HG02763 (cell line): ENCODE data around the gene GMPPA.

Source experiments
- ATAC-seq: cut with Tn5 transposase; IDR thresholded peaks from one replicate; pipeline ENCODE4 v1.9.1; 2021; ENCODE audit warnings: mild to moderate bottlenecking, moderate library complexity; ENCODE audit not compliant: unreplicated experiment

GMPPA gene

DNA sequence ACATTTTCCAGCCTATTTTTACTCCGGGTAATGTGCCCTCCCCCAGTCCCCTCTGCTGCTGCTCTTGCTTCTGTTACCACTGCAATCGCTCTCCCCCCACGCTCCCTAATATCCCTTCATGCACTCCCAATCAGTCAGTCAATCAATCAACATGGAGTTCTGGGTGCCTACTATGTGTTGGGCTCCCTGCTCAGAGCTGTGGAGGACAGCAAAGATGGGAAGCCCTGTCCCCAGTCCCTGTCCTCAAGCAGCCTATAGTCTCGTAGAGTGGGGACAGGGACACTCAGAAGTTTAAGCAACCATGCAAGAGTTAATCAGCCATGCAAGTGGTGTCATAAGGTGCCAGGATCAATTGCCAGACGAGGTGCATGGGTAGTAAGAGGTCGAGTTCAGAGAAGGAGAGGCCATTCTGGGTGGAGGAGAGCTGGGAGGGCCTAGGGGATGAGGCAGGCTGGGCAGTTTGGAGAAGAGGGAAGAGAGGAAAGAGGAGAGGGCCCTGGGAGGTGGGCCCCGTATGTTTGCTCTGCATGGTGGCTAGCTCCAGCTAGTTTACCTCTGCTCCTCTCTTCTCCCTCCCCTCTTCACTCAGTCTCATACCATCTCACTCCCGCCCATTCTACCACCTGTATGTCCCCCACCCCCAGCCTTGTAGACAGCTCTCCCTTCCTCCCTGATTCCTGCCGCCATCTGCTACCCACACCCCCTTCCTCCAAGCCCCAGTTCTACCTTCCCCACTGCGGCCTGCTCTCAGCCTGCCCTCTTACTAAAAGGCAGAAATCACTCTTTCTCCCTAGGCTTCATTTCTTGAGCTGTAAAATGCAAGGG is 19.5 kb downstream of the GMPPA start:
- ATAC-seq: no peak

DNA sequence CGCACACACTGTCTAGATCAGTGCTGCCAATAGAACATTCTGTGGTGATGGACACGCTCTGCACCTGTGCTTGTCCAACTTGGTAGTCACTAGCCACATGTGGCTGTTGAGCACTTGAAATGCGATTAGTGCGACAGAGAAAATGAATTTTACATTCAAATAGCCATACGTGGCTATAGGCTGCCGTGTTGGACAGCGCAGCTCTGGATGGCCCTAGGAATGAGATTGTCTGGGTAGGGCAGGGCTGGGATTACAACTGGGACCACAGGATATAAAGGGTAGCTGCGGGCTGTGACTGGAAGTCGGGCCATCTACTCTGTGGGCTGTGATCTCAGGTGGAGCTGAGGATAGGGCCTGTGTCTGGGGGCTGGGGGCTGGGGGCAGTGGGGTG is 20.8 kb downstream of the GMPPA start:
- ATAC-seq: no peak

DNA sequence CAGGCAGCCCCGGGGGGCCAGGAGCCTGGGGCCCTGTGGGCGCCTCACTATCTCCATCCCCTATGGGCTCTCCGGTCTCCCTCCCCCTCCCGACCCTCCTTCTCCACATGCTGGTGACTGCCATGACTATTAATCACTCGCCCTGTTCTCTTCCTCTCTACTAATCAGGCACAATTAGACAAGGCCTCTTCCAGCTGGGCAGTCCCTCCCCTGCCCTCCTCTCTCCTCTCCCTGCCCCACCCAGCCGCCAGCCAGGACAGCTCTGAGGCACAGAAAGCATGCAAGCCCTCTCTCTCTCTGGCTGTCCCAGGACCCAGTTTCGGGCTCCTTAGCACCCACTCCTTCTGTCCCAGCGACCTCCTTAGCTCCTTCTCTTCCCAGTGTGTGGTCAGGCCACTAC is 21.4 kb downstream of the GMPPA start:
- ATAC-seq: no peak

DNA sequence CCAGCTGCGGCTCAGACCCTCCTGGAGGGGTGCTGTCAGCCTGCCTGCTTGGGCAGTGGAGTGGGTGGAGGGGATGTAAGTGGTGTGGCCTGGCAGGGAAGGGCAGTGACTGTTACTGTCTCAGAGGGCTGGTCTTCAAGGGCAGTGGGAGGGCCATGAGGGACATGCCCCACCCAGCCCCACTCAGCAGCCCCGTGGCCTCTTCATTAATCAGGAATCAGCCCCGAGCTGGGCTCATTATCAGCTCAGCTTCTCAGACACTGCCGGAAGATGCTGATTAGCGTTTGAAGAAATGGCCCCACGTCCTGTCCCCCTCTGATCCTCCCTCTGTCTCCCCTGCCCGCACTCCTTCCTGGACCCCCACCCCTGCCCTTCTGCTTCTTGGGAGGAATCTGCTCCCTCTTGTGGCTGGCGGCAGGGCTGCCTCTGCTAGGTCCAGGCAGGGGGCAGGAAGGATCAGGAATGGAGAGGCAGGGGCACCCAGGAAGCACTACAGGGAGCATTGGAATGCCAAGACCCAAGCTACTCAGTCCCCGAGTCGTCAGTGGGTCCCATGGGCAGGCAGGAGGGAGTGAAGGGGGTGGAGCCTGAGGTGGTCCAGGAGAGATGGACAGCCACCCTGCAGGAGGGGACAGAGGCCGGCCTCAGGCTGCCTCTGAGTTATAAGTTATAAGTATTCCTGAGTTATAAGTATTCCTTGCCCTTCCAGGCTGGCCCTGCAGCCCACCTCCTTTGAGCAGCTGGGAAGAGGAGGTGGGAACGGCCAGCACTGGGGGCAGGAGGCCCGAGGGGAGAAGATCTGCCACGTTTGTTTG is 22.6 kb downstream of the GMPPA start:
- no peak for ATAC-seq

DNA sequence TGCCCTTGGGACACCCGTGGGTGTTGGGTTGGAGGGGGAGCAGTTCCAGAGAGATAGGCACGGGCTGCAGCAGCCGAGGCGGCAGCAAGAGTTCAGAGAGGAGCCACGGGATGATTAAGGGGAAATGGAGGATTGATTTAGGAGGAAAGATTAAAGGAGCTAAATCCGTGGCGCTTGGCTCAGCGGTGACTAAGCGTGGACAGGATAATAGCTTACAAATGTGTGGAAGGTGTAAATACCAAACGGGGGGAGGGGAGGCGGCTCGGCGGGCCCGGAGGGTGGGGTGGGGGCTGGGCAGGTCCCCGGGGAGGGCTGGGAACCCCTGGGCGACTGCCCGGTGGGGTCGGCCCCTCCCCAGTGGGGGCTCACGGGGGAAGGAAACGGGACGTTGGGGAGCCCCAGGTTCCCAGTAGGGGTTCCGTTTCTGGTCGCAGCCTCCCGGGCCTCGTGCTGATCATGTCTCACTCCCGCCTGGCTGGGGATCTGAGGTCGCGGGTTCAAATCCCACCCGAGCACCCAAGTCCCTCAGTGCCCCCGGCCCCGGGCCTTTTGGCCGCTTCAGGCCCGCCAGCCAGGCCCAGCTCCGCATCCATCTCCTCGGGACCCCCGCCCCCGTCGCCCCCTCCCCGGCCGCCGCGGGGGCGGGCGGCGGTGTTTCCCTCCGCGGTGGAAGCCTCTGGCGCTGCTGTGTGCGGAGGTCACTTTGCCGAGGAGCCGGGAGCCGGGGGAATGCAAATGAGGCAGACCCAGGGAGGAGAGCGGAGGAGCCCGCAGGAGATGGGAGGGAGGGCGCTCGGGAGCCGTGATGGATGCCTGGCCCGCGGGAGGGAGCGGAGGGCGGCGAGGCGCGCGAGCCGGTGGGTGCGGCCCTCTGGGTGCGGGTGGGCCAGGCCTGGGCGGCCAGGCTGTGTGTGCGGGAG is 23.7 kb downstream of the GMPPA start:
- ATAC-seq: no peak

DNA sequence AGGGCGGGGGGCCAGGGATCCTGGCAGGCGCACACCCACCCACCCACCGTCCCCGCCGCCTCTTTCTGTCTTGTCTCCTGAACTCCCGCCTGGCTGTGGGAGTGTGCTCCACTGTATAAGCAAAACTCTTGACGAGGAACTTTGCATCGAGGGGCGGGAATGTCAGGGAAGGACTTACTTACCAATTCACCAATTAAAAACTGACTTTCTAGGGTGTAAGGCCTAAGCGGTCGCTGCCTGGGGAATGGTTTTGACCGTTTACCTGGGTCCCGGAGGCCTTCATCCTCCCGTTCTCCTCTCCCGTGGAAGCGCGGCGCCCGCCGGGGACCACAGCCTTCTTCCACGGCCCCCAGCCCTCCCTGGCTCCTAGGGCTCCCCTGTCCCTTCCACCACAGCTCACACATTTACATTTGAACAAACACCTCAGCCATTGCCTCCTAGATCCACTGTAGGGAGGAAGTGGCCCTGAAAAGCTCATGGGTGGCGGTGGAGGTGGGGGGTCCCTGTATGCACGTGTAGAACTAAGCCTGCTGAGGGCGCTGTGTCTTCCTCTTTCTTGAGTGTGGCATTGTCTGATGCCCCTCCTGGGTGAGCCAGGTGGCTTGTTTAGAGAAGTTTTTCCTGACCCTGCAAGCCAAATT is 24.5 kb downstream of the GMPPA start:
- no peak for ATAC-seq

DNA sequence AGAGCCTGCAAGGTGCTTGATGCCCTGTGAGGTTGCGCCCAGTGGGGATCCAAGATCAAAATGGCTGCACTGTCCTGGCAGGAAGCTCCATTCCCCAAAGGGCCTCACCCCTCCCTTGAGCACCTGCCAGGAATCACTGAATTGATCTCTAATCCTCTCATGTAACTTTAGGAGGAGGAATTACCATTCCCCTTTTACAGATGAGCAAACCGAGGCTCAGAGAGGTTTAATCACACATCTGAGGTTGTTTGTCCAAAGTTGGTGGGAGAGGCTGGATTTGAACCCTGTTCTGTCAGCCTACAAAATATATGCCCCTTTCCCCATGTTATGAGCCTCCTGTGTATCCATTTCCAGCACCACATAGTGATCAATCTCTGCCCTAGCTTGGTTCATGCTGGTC is 26.1 kb downstream of the GMPPA start:
- ATAC-seq: no peak

DNA sequence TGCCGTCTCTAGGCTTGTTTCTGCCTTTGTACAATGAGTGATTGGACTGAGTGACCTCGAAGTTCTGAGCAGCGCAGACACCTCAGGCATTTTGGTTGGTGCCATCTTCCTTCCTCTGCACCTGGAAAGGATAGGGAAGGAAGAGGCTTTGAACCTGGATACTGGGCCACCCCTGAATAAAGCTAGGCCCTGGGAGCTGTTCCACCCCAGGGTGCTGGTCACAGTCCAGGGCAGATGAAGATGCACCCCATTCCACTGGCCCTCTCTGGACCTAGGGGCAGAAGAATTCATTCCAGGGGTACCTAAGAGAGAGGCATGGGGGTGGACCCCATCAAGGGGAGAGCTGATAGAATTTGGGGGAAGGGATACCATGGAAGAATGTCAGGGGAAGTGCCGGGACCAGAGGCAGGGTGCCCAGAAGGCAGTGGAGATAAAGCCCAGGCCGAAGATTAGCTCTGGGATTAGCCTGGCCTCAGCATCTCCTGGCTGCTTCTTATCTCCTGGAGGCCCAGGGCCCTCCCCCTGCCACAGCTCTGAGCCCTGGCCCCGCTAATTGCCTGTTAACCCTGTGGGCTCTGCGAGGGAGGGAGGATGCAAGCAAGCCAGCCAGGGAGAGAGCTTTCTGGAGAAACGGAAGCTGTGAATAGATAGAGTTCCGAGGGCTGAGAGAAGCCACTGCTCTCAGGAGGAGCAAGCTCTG is 27.0 kb downstream of the GMPPA start:
- ATAC-seq: no peak

DNA sequence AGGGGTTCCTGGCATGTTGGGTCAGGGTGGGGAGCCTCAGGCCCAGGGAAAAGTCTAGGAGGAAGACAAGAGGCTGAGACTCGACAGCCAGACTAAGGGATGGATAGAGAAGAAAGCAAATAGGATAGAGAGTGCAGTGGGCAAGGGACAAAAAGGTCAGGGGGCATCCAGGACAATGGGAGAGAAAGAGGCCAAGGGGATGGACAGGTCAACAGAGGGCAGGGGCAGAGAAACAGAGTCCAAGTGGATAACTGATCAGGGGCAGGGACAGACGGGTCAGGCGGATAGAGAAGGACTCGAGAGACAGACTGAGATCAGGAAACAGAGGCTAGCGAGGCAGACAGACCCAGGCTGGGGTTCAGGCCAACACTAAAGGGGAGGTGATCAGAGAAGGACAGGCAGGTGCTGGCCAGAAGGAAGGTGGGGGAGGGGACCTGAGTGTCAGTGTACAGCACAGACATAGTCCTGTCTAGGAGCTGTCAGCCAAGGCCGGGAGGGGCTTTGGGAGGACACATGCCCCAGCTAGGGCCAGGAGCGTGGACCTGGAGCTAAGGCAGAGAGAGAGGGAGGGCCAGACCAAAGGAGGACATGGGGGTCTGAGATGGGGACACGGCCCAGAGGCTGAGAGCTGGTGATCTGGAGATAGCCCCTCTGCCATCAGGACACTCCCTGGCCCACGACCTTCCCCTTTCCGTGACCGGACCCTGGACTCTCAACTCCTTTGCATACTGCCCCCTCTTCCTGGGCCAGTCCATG is 27.8 kb downstream of the GMPPA start:
- no peak for ATAC-seq

DNA sequence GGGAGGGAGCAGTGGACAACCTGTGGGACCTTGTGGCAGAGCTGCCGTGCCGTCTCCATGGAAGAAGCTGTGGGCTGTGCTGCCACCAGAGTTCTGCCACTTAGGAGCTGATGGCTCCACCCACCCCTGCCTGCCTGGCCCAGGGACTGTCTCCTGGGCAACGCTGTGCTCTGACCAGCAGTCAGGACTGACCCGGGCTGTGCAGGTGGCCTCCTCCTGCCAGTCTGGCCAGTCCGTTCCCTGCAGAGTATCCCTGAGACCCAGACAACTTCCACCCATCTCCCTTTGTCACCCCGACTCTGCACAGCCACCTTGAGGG is 28.3 kb downstream of the GMPPA start:
- no peak for ATAC-seq

DNA sequence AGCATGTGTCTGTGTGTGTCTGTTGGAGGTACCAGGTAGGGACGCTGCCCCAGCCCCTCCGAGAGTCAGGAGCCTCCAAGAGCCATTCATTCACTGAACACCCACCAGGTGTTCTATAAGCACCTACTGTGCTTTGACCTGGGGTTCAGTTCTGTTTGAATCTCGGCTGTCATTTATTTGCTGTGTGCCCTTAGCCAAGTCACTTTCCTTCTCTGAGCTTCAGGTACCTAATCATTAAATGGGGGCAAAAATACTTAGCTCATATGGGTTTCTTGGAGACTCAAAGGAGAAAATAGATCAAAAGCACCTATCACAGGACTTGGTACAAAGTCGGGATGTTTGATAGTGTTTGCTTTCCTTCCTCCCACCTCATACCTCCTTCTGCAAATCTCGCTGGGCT is 28.8 kb downstream of the GMPPA start:
- ATAC-seq: no peak

DNA sequence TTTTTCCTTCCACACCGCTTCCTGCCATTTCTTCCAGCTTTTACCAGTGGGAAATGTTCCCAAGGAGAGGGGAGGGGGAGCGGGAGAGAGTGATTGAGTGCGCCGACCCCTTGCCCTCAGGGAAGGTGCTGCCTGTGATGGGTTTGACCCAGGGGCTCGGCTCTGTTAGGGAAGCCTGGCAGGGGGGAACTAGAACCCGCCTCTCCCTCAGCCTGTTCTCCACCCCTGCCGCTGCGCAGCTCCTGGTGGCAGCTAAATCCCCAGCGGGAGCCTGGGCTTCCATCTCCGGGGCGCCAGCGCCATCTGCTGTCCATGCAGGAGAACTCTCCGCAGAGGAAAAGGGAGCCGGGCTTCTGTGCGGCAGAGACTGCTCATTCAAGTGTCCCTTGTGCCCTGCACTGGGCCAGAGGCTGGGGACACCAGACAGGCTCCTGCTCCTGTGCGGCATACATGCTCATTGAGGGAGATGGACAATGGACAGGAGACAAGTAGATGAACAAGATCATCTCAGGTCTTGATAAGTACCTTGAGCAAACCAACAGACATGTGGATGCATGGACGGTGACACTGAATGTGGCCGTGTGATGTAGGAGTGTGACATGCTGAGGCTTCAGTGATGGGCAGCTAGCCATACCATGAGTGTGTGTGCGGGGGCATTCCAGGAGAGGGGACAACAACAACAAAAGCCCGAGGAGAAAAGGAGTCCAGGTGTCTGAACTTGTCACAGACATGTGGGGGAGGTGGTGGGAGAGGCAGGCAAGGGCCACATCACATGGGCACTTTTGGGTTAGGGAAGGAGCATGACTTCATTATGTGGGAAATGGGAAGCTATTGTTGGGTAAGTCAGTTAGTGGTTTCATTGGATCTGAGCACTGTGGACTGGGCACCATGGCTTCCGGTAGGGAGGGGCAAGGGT is 31.6 kb downstream of the GMPPA start:
- ATAC-seq: peak; percentile 63

DNA sequence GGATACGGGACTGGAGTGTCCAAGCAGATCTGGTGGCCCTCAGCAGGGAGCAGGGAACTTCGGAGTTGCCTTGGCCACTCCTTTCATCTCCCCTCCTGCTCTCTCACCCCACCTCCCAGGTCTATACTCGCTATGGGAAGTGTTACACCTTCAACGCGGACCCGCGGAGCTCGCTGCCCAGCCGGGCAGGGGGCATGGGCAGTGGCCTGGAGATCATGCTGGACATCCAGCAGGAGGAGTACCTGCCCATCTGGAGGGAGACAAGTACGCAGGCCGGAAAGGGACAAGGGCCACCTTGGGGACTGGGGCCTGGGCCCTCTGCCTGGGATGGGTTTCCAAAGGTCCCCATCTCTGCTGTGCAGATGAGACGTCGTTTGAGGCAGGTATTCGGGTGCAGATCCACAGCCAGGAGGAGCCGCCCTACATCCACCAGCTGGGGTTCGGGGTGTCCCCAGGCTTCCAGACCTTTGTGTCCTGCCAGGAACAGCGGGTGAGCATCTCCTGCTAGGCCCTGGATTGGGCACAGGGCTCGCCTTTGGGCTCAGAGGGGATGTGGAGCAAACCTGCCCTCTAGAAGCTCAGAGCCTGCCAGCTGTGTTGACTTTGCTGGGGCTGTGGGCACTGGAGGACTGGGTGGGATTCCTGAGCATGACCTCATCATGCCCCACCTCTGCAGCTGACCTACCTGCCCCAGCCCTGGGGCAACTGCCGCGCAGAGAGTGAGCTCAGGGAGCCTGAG is 33.1 kb downstream of the GMPPA start:
- ATAC-seq: no peak

DNA sequence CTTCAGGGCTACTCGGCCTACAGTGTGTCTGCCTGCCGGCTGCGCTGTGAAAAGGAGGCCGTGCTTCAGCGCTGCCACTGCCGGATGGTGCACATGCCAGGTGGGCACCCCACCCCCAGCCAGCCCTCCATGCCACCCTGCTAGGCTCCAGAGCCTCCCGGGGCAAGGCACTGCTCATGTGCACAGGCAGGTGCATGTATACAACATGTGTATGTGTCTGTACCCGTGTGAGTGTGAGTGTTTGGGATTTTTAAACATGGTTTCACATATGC is 33.6 kb downstream of the GMPPA start:
- ATAC-seq: no peak

DNA sequence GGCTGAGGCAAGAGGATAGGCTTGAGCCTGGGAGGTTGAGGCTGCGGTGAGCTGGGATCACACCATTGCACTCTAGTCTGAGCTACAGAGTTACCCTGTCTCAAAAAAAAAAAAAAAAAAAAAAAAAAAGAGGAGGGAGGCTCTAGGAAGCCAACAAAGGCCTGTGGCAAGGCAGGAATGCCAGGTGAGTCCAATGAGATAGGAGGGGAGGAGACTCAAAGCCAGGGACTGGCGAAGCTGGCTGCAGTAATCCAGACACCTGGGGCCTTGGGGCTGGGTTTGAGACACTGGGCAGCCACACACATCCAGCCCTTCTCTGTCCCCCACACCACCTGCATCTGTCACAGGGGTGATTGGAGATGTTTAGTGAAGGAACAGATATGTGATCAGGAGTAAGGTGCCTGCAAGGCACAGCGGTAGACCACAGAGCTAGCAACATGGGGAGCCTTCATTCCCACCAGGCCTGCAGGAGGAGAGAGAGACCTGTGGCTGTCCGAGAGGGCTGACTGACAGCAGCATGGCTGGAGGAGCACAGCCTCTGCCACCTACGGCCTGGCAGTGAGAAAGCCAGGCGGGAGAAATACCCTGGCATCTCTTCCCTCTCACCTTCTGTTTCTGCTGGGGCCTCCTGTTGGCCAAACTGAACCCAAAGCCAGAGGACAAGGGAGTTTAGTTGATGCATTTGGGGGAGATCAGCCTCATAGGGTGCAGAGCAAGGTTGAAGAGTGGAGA is 35.4 kb downstream of the GMPPA start:
- ATAC-seq: no peak

DNA sequence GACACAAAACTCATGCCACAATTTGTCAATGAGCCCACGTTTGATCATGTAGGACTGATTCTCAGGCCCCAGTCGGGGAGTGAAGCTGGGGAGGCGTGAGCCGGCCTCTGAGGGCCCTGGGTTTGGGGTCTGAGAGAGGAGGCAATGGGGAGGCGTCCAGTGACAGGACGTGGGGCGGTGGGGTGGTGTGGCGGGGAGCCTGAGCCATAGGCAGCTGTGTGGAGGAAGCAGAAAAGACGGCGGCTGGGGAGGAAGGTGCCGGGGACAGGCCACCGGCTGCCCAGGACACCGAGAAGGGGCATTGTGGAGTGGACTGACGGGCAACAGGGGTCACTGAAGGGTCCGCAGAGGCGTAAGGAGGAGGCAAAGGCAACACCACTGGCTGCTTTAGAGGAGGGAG is 37.7 kb downstream of the GMPPA start:
- ATAC-seq: no peak

DNA sequence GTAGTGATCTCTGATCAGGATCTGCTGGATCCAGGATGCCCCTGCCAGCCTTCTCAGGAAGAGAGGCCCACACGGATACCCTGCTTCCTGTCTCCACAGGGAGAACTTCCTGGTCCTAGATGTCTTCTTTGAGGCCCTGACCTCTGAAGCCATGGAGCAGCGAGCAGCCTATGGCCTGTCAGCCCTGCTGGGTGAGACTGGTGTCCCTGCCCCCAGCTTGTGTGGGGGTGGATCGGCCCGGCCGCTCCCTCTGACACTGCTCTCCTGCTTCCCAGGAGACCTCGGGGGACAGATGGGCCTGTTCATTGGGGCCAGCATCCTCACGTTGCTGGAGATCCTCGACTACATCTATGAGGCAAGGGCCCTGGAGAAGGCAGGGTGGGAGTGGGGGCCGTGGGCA is 38.3 kb downstream of the GMPPA start:
- no peak for ATAC-seq
